IMR-90 (cell line): ENCODE results near the gene RB1. TPM values are rescaled to one million over a fixed set of nuclear protein-coding genes. Genes with fewer than 3 reads are reported as not detected.

Experiments used
- ATAC-seq: fragments of 200-7000 bp; cut with Tn5 transposase; 2 replicates; pipeline ENCODE4 v1.9.1; 2020; ENCODE audit warnings: low read depth, mild to moderate bottlenecking, moderate library complexity
- BruUV-seq: library from RNA; stranded (reverse); fragments of 400-500 nt; replicated peaks from 2 replicates; lab custom pipeline; 2021; lab: Mats Ljungman, UMichigan
- CTCF ChIA-PET: fragments of 300-600 bp; formaldehyde crosslinking; extraction: SDS; loops from one replicate; lab custom pipeline; 2021; ENCODE audit warnings: antibody characterized with exemption; lab: Yijun Ruan, JAX
- POLR2A ChIA-PET: fragments of 300-600 bp; sonication (Branson Sonifier 250); formaldehyde crosslinking; loops from one replicate; lab custom pipeline; 2022; ENCODE audit warnings: antibody characterized with exemption; ENCODE audit not compliant: unreplicated experiment; lab: Charles Lee
- DNase-seq: peaks from one replicate; pipeline ENCODE4 v3.0.0; 2013
- H2AFZ ChIP-seq: replicated peaks from 2 replicates; pipeline ENCODE3; 2013; ENCODE audit warnings: low read length, mild to moderate bottlenecking; ENCODE audit not compliant: poor library complexity
- H2AK5ac ChIP-seq: 2 replicates; pipeline ENCODE4 v1.6.1; 2013; ENCODE audit warnings: low read depth, low read length, inconsistent platforms
- H2AK9ac ChIP-seq: replicated peaks from 2 replicates; pipeline ENCODE3; 2013; ENCODE audit warnings: mild to moderate bottlenecking, low read depth, low read length, moderate library complexity; ENCODE audit not compliant: poor library complexity
- H2BK120ac ChIP-seq: 2 replicates; pipeline ENCODE4 v1.6.1; 2013; ENCODE audit warnings: low read depth, low read length, inconsistent platforms
- H2BK15ac ChIP-seq: 3 replicates; pipeline ENCODE4 v1.6.1; 2013; ENCODE audit warnings: low read depth, low read length, inconsistent platforms
- H2BK20ac ChIP-seq: 2 replicates; pipeline ENCODE4 v1.6.1; 2013; ENCODE audit warnings: low read depth, mild to moderate bottlenecking, inconsistent platforms, low read length, moderate library complexity
- H2BK5ac ChIP-seq: 2 replicates; pipeline ENCODE4 v1.6.1; 2013; ENCODE audit warnings: mild to moderate bottlenecking, low read depth, low read length, inconsistent platforms; ENCODE audit not compliant: poor library complexity, severe bottlenecking
- H3K14ac ChIP-seq: replicated peaks from 2 replicates; pipeline ENCODE4 v1.6.1; 2013; ENCODE audit warnings: low read depth, low read length, inconsistent platforms
- H3K18ac ChIP-seq: 2 replicates; pipeline ENCODE4 v1.6.1; 2013; ENCODE audit warnings: low read depth, low read length, control low read depth
- H3K23ac ChIP-seq: 2 replicates; pipeline ENCODE4 v1.6.1; 2013; ENCODE audit warnings: low read depth, low read length, inconsistent platforms
- H3K27ac ChIP-seq: 2 replicates; pipeline ENCODE4 v1.5.1; 2013; ENCODE audit warnings: mild to moderate bottlenecking, control low read depth, low read length; ENCODE audit not compliant: insufficient read depth
- H3K27me3 ChIP-seq: 2 replicates; pipeline ENCODE4 v1.6.1; 2013; ENCODE audit warnings: low read length; ENCODE audit not compliant: control insufficient read depth, insufficient read depth
- H3K36me3 ChIP-seq: 2 replicates; pipeline ENCODE4 v1.6.1; 2013; ENCODE audit warnings: low read length, mixed read lengths; ENCODE audit not compliant: control insufficient read depth, insufficient read depth
- H3K4ac ChIP-seq: 2 replicates; pipeline ENCODE4 v1.6.1; 2013; ENCODE audit warnings: low read depth, low read length, inconsistent platforms
- H3K4me1 ChIP-seq: 2 replicates; pipeline ENCODE4 v1.6.1; 2013; ENCODE audit warnings: low read length, mixed read lengths; ENCODE audit not compliant: control insufficient read depth, insufficient read depth
- H3K4me2 ChIP-seq: 2 replicates; pipeline ENCODE4 v1.6.1; 2013; ENCODE audit warnings: low read depth, mild to moderate bottlenecking, control low read depth, low read length, moderate library complexity
- H3K4me3 ChIP-seq: 2 replicates; pipeline ENCODE4 v1.5.1; 2013; ENCODE audit warnings: low read depth, mild to moderate bottlenecking, control low read depth, low read length, moderate library complexity; ENCODE audit not compliant: insufficient read depth
- H3K56ac ChIP-seq: 2 replicates; pipeline ENCODE4 v1.6.1; 2013; ENCODE audit warnings: low read length, inconsistent platforms; ENCODE audit not compliant: insufficient read depth; ENCODE audit errors: extremely low read depth
- H3K79me1 ChIP-seq, 2 experiments: 2 replicates each; pipeline ENCODE4 v1.6.1; 2013; ENCODE audit warnings: low read length in 2 of 2, inconsistent platforms in 1 of 2, low read depth in 1 of 2
- H3K9ac ChIP-seq: 2 replicates; pipeline ENCODE4 v1.6.1; 2013; ENCODE audit warnings: low read depth, low read length, control low read depth
- H3K9me1 ChIP-seq: 2 replicates; pipeline ENCODE4 v1.6.1; 2013; ENCODE audit warnings: low read length, inconsistent platforms; ENCODE audit not compliant: insufficient read depth
- H3K9me3 ChIP-seq: 2 replicates; pipeline ENCODE4 v1.6.1; 2013; ENCODE audit warnings: low read length; ENCODE audit not compliant: control insufficient read depth, insufficient read depth
- H4K20me1 ChIP-seq: 2 replicates; pipeline ENCODE4 v1.6.1; 2013; ENCODE audit warnings: low read length, inconsistent platforms; ENCODE audit not compliant: insufficient read depth
- H4K5ac ChIP-seq: 2 replicates; pipeline ENCODE4 v1.6.1; 2013; ENCODE audit warnings: mild to moderate bottlenecking, low read depth, low read length, control low read depth
- H4K8ac ChIP-seq, 2 experiments: 2 replicates each; pipeline ENCODE4 v1.6.1; 2013; ENCODE audit warnings: low read depth in 2 of 2, low read length in 2 of 2, control low read depth in 1 of 2, inconsistent platforms in 1 of 2
- H4K91ac ChIP-seq: 2 replicates; pipeline ENCODE4 v1.6.1; 2013; ENCODE audit warnings: low read depth, low read length, inconsistent platforms; ENCODE audit not compliant: insufficient read depth
- BHLHE40 ChIP-seq: fragments of 150-350 bp; IDR thresholded peaks from 2 replicates; pipeline ENCODE4 v1.6.1; 2016; ENCODE audit warnings: mild to moderate bottlenecking, low read depth, low read length
- CHD1 ChIP-seq: IDR thresholded peaks from 2 replicates; pipeline ENCODE4 v1.6.1; 2012; ENCODE audit warnings: low read depth, low read length, improper control_type of control experiment
- MXI1 ChIP-seq: IDR thresholded peaks from 2 replicates; pipeline ENCODE4 v1.6.1; 2012; ENCODE audit warnings: low read depth, mild to moderate bottlenecking, low read length, moderate library complexity, borderline replicate concordance
- NFE2L2 ChIP-seq: fragments of 150-350 bp; IDR thresholded peaks from 2 replicates; pipeline ENCODE4 v1.6.1; 2016; ENCODE audit warnings: low read depth, mild to moderate bottlenecking, low read length
- RAD21 ChIP-seq: IDR thresholded peaks from 2 replicates; pipeline ENCODE4 v1.6.1; 2012; ENCODE audit warnings: low read length, improper control_type of control experiment
- RFX5 ChIP-seq: IDR thresholded peaks from 2 replicates; pipeline ENCODE4 v1.8.0; 2012; ENCODE audit warnings: low read depth, mild to moderate bottlenecking, low read length, moderate library complexity
- SMC3 ChIP-seq: fragments of 150-350 bp; IDR thresholded peaks from 2 replicates; pipeline ENCODE4 v1.6.1; 2016; ENCODE audit warnings: low read depth, mild to moderate bottlenecking, antibody characterized with exemption, low read length, moderate library complexity
- WGBS, 2 experiments: methylation state at CpG; one replicate each; pipeline versions ENCODE4 v1.1.5 to v1.1.7; 2013; ENCODE audit warnings: missing lambda C conversion rate in 2 of 2; ENCODE audit not compliant: insufficient read length in 1 of 2; ENCODE audit errors: extremely low coverage in 2 of 2; 5-methylcytosine and 5-hydroxymethylcytosine counted together
- dilution Hi-C: fragments of 300-500 bp; cut with HindIII; formaldehyde crosslinking; loops from one replicate; pipeline ENCODE4 v1.14.3; 2018; ENCODE audit warnings: low sequenced_read_pairs; ENCODE audit not compliant: unreplicated experiment
- in situ Hi-C: fragments of 300-500 bp; cut with MboI; formaldehyde crosslinking; loops from 3 replicates; pipeline ENCODE4 v1.14.3; 2019; ENCODE audit warnings: low sequenced_read_pairs, inconsistent platforms, mixed read lengths
- intact Hi-C: fragments of 100-400 bp; cut with micrococcal nuclease; formaldehyde crosslinking; loops from 2 replicates; pipeline ENCODE4 v1.10.0; 2022
- polyA plus RNA-seq, 3 experiments: library from polyadenylated mRNA; depleted of rRNA; stranded (reverse); fragments of >200 nt; gene quantifications; 2 replicates each; pipeline ENCODE4 v1.2.3, GENCODE V29; 2012; ENCODE audit warnings: low replicate concordance in 1 of 3
- total RNA-seq: library from RNA; depleted of rRNA; stranded (reverse); fragments of >200 nt; gene quantifications from 2 replicates; pipeline ENCODE4 v1.2.3, GENCODE V29; 2012
- TF ChIP-seq, protein P1 (sequence below): fragments of 150-350 bp; IDR thresholded peaks from 2 replicates; pipeline ENCODE4 v1.6.1; 2016; ENCODE audit warnings: low read depth, mild to moderate bottlenecking, low read length, moderate library complexity, borderline replicate concordance

Gene RB1
- total and polyA plus RNA-seq, 2 of the 4 experiments (the other 2 are of a cell fraction) = 11.4 to 15.4 TPM

DNA sequence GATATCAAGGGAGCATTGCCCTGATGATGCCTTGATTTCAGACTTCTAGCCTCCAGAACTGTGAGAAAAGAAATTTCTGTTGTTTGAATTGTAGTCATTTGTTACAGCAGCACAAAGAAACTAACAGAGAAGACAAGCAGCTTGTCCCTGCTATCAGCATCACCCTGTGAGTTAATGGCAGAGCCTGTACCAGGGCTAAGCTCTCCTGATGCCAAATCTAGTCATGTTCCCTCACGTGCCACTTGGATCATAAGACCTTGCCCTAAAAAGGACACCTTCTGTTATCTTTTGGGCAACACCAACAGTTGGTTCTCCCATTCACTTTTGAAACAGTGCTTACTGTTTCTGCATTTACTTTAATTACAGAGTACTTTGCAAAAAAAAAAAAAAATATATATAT lies 214.5 kb downstream of the RB1 start:
- TF ChIP-seq SMC3 = no peak
- TF ChIP-seq MXI1 = no peak
- no peak for TF ChIP-seq CHD1
- TF ChIP-seq, protein P1, sequence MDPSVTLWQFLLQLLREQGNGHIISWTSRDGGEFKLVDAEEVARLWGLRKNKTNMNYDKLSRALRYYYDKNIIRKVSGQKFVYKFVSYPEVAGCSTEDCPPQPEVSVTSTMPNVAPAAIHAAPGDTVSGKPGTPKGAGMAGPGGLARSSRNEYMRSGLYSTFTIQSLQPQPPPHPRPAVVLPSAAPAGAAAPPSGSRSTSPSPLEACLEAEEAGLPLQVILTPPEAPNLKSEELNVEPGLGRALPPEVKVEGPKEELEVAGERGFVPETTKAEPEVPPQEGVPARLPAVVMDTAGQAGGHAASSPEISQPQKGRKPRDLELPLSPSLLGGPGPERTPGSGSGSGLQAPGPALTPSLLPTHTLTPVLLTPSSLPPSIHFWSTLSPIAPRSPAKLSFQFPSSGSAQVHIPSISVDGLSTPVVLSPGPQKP = no peak
- no peak for TF ChIP-seq RFX5
- TF ChIP-seq RAD21 = no peak
- no peak for TF ChIP-seq BHLHE40
- TF ChIP-seq NFE2L2 = no peak
- H3K9ac ChIP-seq = no peak overlapping the region
- no peak overlapping the region for H4K8ac ChIP-seq
- H3K27ac ChIP-seq = no peak overlapping the region
- CTCF ChIA-PET = no interaction called here
- H2BK120ac ChIP-seq = no peak overlapping the region
- H3K4me2 ChIP-seq = no peak overlapping the region
- ATAC-seq (no peak), DNase-seq (no peak)
- H3K56ac ChIP-seq = no peak overlapping the region
- no peak overlapping the region for H4K5ac ChIP-seq
- no peak overlapping the region for H3K18ac ChIP-seq
- H2BK5ac ChIP-seq = no peak overlapping the region
- H4K20me1 ChIP-seq = no peaks in the 10 kb centered on the region
- no peaks in the 10 kb centered on the region for H3K27me3 ChIP-seq
- H3K79me1 ChIP-seq = no peaks in the 10 kb centered on the region; a peak in 1 of 4 replicates
- intact Hi-C loops (no loop called here), in situ Hi-C loops (no loop called here), dilution Hi-C loops (no loop called here)
- no peak overlapping the region for H2BK20ac ChIP-seq
- no peak overlapping the region for H2AK9ac ChIP-seq
- BruUV-seq = no TSS peak
- H3K9me3 ChIP-seq = no peaks in the 10 kb centered on the region
- H2AK5ac ChIP-seq = no peak overlapping the region
- no peak overlapping the region for H4K91ac ChIP-seq
- H3K14ac ChIP-seq = no peak overlapping the region
- H3K36me3 ChIP-seq = no peaks in the 10 kb centered on the region; the same call in 1 of the 2 replicates
- H3K9me1 ChIP-seq = no peaks in the 10 kb centered on the region
- H2AFZ ChIP-seq = no peak overlapping the region
- H3K4me3 ChIP-seq = no peak overlapping the region
- POLR2A ChIA-PET = interaction anchor here (0.5 kb wide), 1 partner anchor 39 kb away, joined by 3 read pairs; no protein-coding TSS in a partner anchor
- no peak overlapping the region for H2BK15ac ChIP-seq
- no peak overlapping the region for H3K4ac ChIP-seq
- H3K4me1 ChIP-seq = no peaks in the 10 kb centered on the region
- no peak overlapping the region for H3K23ac ChIP-seq
- no CpG with 5 or more reads among the region's 1 CpG for WGBS, 2 experiments
